ENCODE data around the gene PARVA. TPM values are rescaled to one million over a fixed set of nuclear protein-coding genes. Genes with fewer than 3 reads are reported as not detected.

The PARVA gene
- total RNA-seq, 2 donors from 2014 or later, result 32.0 to 33.7 TPM

GRCh38 chr11:12547953-12548650 is 170.7 kb downstream of the PARVA start:
- no peak for DNase-seq
- H3K27ac ChIP-seq, result no peak overlapping the region

GRCh38 chr11:12552692-12553091 is 175.3 kb downstream of the PARVA start:
- H3K27ac ChIP-seq, result no peak overlapping the region

More at GRCh38 chr11:12547953-12548650, 170.7 kb downstream of the PARVA start:
- no peak overlapping the region for H3K4me3 ChIP-seq
- no peaks in the 10 kb centered on the region for H3K4me1 ChIP-seq
- TF ChIP-seq POLR2A (IDR thresholded peaks at IDR 0.05) (no peak), CTCF (IDR thresholded peaks at IDR 0.05) (no peak)
- intact Hi-C loops (cut with DNase I), result no loop called here
- ATAC-seq, result no peak
- no peaks in the 10 kb centered on the region for H3K36me3 ChIP-seq (replicated peaks in 1 of 2; ENCODE audit: insufficient read depth in 1 of 2, low read depth in 2 of 2)
- WGBS, 2 donors, result 85 to 88% methylated on average over 5 of the region's 5 CpGs
- H3K27me3 ChIP-seq, result no peaks in the 10 kb centered on the region
- H3K9me3 ChIP-seq, result no peaks in the 10 kb centered on the region

GRCh38 chr11:12554122-12554521 is 176.8 kb downstream of the PARVA start:
- TF ChIP-seq POLR2A (IDR thresholded peaks at IDR 0.05) (no peak), CTCF (IDR thresholded peaks at IDR 0.05) (no peak)
- H3K36me3 ChIP-seq (replicated peaks in 1 of 2; ENCODE audit: insufficient read depth in 1 of 2, low read depth in 2 of 2), result no peaks in the 10 kb centered on the region
- ATAC-seq (no peak), DNase-seq (no peak)
- H3K27ac ChIP-seq, result no peak overlapping the region
- 0% methylated on average over 1 of the region's 1 CpG for WGBS, 2 donors
- intact Hi-C loops (cut with DNase I), result no loop called here
- H3K4me3 ChIP-seq, result no peak overlapping the region
- H3K9me3 ChIP-seq, result no peaks in the 10 kb centered on the region
- H3K4me1 ChIP-seq, result no peaks in the 10 kb centered on the region
- H3K27me3 ChIP-seq, result no peaks in the 10 kb centered on the region

More at GRCh38 chr11:12552692-12553091, 175.3 kb downstream of the PARVA start:
- Histone ChIP-seq H3K4me1 (no peaks in the 10 kb centered on the region), H3K9me3 (no peaks in the 10 kb centered on the region), H3K36me3 (replicated peaks in 1 of 2; ENCODE audit: insufficient read depth in 1 of 2, low read depth in 2 of 2) (no peaks in the 10 kb centered on the region), H3K27me3 (no peaks in the 10 kb centered on the region), H3K4me3 (no peak overlapping the region)
- ATAC-seq (peak; percentile 55), DNase-seq (peak in 1 of 4 donors; percentile 34)
- 76 to 81% methylated on average over 4 of the region's 4 CpGs for WGBS, 2 donors
- intact Hi-C loops (cut with DNase I), result no loop called here
- TF ChIP-seq CTCF (IDR thresholded peaks at IDR 0.05), result no peak
- TF ChIP-seq POLR2A (IDR thresholded peaks at IDR 0.05), result no peak

- Histone ChIP-seq H3K36me3 (replicated peaks in 1 of 2; ENCODE audit: insufficient read depth in 1 of 2, low read depth in 2 of 2) (no peaks in the 10 kb centered on the region), H3K27me3 (no peaks in the 10 kb centered on the region), H3K4me1 (no peaks in the 10 kb centered on the region), H3K9me3 (no peaks in the 10 kb centered on the region), H3K4me3 (no peak overlapping the region), H3K27ac (no peak overlapping the region)
- intact Hi-C loops (cut with DNase I), result no loop called here
- TF ChIP-seq POLR2A (IDR thresholded peaks at IDR 0.05) (no peak), CTCF (IDR thresholded peaks at IDR 0.05) (no peak)
- ATAC-seq (no peak), DNase-seq (no peak)
- 57 to 62% methylated on average over 3 of the region's 3 CpGs for WGBS, 2 donors
Observed at GRCh38 chr11:12556155-12556554, 178.8 kb downstream of the PARVA start.

All from body of pancreas (tissue), 4 donors.